Measurements from ENCODE around the gene IMPA2. TPM values are rescaled to one million over a fixed set of nuclear protein-coding genes. Genes with fewer than 3 reads are reported as not detected.
"Not testable (repeated sequence)": the region's sequence is repeated elsewhere in the genome, so short reads cannot be mapped to it uniquely, and the experiment has no call there.

IMPA2 gene
- total RNA-seq, 2 experiments from 2014 or later: 18.6 to 20.4 TPM

DNA sequence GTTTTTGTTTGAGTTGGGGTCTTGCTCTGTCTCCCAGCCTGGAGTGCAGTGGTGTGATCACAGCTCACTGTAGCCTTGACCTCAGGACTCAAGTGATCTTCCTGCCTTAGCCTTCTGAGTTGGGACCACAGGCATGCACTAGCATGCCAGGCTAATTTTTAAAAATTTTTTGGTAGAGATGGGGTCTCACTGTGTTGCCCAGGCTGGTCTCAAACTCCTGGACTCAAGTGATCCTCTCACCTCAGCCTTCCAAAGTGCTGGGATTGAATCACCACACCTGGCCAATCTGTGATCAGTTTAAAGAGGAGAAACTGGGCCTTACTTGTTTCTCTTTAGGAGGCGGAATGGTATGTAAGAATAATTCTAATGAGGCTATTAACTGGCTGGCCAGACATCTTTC is 49.9 kb downstream of the IMPA2 start:
- no peak overlapping the region for H3K27ac Mint-ChIP-seq
- H3K9me3 Mint-ChIP-seq: no peaks in the 10 kb centered on the region
- DNase-seq: no peak
- H3K4me3 Mint-ChIP-seq: no peak overlapping the region
- ChIA-PET POLR2A (no interaction called here), CTCF (interaction anchor here (0.6 kb wide), 1 partner anchor 77 kb away, joined by 4 read pairs; no protein-coding TSS in a partner anchor)
- H3K36me3 Mint-ChIP-seq (ENCODE audit: low read depth): no peaks in the 10 kb centered on the region
- peaks cover 2% of the 10 kb centered on the region for H3K4me1 Mint-ChIP-seq
- no peaks in the 10 kb centered on the region for H3K27me3 Mint-ChIP-seq

DNA sequence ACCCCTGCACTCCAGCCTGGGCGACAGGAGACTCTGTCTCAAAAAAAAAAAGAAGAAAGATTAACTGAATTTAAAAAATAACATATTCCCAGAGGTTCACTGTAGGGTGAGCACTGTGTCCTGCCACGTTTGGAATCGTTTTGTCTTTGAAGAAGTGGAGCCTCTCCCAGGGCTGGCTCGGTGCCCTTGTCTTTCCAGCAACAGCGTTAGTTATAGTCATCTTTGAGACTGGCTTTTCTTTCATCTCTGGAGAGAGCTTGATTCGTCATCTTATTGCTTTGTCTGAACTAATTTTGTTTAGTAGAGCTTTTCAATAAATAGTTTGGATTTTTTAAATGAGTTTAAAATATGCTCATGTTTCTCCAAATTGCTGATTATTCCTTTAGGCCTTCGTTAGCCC is 50.5 kb downstream of the IMPA2 start:
- H3K4me3 Mint-ChIP-seq: no peak overlapping the region
- H3K36me3 Mint-ChIP-seq (ENCODE audit: low read depth): no peaks in the 10 kb centered on the region
- no peak overlapping the region for H3K27ac Mint-ChIP-seq
- POLR2A ChIA-PET: no interaction called here
- CTCF ChIA-PET: interaction anchor here (1.4 kb wide), 1 partner anchor 50 kb away, joined by 3 read pairs; the partner anchor contains the start of gene IMPA2
- H3K4me1 Mint-ChIP-seq: peaks cover 2% of the 10 kb centered on the region
- DNase-seq: no peak
- no peaks in the 10 kb centered on the region for H3K27me3 Mint-ChIP-seq
- H3K9me3 Mint-ChIP-seq: no peaks in the 10 kb centered on the region

DNA sequence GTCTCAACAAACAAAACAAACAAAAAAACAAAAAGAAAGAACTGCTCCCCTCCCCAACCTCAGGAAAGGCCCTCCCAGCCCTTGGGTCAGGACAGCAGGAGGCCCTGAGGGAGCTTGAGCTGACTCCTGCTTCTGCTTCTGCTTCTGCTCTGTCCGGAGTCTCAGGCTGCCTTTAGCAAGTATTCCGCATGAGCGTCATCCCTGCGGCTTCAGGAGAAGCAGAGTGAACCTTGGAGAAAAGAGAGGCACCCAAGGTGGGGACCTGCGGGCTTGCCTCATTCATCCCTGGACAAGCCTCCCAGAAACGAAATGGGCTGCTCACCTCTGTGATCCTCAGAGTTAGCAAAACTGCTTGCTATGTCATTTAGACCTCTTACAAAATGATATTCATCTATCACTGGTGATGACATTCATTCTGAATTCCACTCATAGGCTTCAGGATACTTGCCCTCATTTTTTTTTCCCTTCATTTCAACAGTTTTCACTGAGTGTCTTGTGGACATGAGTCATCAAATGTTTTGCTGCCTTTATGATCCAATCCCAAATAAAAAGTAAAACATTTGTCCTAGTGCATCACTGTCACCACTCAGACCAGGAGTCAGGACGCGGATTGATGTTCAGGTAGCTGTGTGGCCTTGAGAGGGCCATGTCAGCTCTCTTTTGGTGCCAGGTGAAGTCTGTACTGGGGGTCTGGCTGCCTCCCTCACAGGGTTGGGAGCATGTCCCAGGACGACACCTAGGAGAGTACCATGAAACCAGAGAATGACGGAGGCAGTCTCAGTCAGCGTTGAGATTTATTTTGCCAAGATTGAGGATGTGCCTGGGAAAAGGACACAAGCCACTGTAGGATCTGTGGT is 51.7 kb downstream of the IMPA2 start:
- POLR2A ChIA-PET: no interaction called here

DNA sequence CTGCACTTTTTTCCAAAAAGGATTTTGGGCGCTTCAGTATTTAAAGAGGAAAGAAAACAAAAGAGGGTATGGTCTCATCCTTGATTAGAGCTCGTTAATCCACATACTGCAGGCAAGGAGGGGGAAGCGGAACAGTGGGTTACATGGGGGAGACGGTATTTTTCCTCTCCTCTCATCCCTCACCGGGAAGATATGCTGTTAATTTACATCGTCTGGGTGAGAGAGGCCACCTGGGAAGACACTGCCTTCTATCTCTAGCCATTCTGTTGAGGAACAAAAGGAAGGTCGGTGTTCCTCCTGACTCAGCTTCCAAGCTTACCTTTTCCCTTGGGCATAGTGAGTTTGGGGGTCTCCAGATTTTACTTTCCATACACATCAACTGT is 52.3 kb downstream of the IMPA2 start:
- ChIA-PET POLR2A (no interaction called here), CTCF (interaction anchor here (0.9 kb wide), 1 partner anchor 96 kb away, joined by 5 read pairs; no protein-coding TSS in a partner anchor)
- DNase-seq: no peak
- Mint-ChIP-seq H3K27ac (no peak overlapping the region), H3K27me3 (no peaks in the 10 kb centered on the region), H3K36me3 (ENCODE audit: low read depth) (no peaks in the 10 kb centered on the region), H3K4me3 (no peak overlapping the region), H3K9me3 (no peaks in the 10 kb centered on the region), H3K4me1 (peaks cover 4% of the 10 kb centered on the region)

More for the DNA sequence above, 51.7 kb downstream of the IMPA2 start:
- Mint-ChIP-seq H3K4me1 (peaks cover 2% of the 10 kb centered on the region), H3K27ac (no peak overlapping the region), H3K9me3 (no peaks in the 10 kb centered on the region), H3K27me3 (no peaks in the 10 kb centered on the region), H3K36me3 (ENCODE audit: low read depth) (no peaks in the 10 kb centered on the region), H3K4me3 (no peak overlapping the region)
- CTCF ChIA-PET: interaction anchor here (1.4 kb wide), 1 partner anchor 51 kb away, joined by 3 read pairs; the partner anchor contains the start of gene IMPA2
- DNase-seq: no peak

DNA sequence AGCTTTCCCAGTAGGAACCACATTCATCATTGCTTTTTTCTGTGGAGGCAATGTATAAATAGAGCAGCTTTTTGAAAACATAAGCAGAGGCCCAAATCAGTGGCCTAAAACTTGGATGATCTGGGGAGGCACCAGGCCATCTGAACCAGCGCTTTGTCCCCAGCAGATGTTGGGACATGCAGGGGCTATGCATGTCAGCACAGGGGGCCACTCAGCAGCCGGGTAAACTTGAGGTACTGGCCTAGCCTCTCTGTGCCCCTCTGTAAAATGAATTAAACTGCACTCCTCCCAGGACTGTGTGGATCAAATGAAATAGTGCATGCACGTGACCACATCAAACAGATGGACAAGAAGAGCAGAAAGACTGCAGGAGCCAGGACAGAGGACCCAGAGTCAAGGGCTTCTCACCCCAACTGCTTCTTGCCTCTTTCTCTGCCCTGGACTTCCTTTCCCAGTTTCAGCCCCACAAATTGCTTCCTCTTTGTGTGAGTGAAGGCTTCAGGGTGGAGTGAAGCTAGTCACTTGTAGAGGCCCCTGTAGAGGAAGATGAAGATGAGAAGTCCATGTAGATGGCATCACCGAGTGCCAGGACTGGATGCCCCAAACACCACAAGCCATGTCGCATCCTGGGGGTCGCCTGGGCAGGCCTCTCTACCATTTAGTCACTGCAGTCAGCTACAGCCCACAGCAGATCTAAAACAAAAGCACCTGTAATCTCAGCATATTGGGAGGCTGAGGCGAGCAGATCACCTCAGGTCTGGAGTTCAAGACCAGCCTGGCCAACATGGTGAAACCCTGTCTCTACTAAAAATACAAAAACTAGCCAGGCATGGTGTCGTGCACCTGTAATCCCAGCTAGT is 53.2 kb downstream of the IMPA2 start:
- ChIA-PET POLR2A (no interaction called here), CTCF (interaction anchor here (0.9 kb wide), 1 partner anchor 97 kb away, joined by 5 read pairs; no protein-coding TSS in a partner anchor)
- peaks cover 5% of the 10 kb centered on the region for H3K4me1 Mint-ChIP-seq
- H3K36me3 Mint-ChIP-seq (ENCODE audit: low read depth): no peaks in the 10 kb centered on the region
- no peaks in the 10 kb centered on the region for H3K9me3 Mint-ChIP-seq
- no peak overlapping the region for H3K27ac Mint-ChIP-seq
- no peaks in the 10 kb centered on the region for H3K27me3 Mint-ChIP-seq
- no peak overlapping the region for H3K4me3 Mint-ChIP-seq
- no peak for DNase-seq

DNA sequence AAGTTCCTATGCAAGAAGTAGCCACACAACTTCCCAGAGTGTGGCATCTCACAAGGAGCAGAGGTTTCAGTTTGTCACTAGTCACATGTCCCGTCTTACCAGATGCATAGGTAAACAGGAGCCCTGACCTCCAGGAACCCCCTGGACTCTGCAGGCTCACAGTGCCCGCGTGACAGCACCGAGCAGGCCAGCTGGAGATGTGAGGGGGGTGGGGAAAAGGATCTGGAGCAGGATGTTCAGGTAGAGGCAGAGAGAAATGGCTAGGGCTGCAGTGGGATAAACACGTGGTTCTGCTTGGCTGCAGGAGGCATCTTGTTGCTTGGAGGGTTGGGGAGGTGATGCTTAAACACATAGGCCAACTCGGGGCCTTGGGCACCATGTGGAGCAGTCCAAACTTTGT is 54.2 kb downstream of the IMPA2 start:
- Mint-ChIP-seq H3K4me1 (peaks cover 5% of the 10 kb centered on the region), H3K4me3 (no peak overlapping the region), H3K9me3 (no peaks in the 10 kb centered on the region), H3K27me3 (peaks cover 5% of the 10 kb centered on the region), H3K36me3 (ENCODE audit: low read depth) (no peaks in the 10 kb centered on the region), H3K27ac (no peak overlapping the region)
- no peak for DNase-seq
- ChIA-PET POLR2A (no interaction called here), CTCF (no interaction called here)

DNA sequence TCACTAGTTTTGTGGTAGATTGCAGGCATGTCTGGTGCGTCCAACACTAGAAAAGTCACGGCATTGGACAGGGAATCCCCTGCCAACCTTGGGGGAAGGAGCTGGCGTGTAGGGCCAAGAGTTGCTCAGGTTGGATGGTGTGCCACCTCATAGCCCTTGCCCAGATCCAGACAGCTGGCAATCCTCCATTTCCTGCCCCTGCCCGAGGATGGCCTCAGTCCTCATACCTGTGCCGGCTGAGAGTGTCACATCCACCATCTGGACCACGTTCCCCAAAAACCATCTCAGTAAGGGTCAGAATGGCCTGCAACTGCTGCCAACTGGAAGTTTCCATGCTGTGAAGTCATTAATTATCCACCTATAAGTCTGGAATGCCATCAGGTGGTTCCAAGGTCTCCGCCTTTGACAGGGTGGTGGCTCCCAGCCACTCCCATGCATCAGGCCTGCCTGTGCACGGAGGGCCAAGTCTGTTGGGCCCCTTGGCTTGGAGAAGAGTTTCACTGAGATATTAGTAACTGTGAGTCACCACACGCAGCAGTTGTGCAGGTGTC is 55.0 kb downstream of the IMPA2 start:
- peaks cover 5% of the 10 kb centered on the region for H3K4me1 Mint-ChIP-seq
- H3K9me3 Mint-ChIP-seq: no peaks in the 10 kb centered on the region
- no peak overlapping the region for H3K4me3 Mint-ChIP-seq
- CTCF ChIA-PET: no interaction called here
- H3K27me3 Mint-ChIP-seq: peaks cover 5% of the 10 kb centered on the region
- no peak overlapping the region for H3K27ac Mint-ChIP-seq
- H3K36me3 Mint-ChIP-seq (ENCODE audit: low read depth): no peaks in the 10 kb centered on the region
- DNase-seq: no peak
- POLR2A ChIA-PET: no interaction called here

DNA sequence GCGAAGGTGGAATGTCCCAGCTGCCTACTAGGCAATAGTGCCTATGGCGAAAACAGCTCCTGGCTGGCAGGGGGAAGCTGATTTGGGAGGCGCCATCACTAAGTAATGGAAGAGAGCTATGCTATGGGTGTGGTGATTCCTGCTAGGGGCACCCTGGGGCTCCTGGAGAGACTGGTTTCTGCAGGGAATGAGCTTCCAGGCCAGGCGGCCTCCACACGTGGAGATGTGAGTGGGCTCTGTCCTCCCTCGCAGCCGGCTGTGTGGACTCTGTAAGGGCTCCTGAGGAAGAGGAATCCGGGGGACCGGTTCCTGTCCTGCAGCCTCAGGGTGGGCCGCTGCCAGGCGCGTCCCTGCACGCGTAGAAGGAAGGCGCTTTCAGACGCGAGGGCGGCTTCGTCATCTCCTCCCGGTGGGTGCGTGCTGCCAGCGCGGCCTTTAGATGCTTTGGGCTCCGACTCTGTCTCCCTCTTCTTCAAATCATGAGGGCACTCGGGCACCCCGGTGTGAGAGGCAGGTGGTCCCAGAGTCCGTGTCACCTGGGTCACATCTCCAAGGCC is 56.9 kb downstream of the IMPA2 start:
- H3K9me3 Mint-ChIP-seq: no peaks in the 10 kb centered on the region
- peak; percentile 14 for DNase-seq
- POLR2A ChIA-PET: no interaction called here
- peaks cover 6% of the 10 kb centered on the region for H3K4me1 Mint-ChIP-seq
- no peaks in the 10 kb centered on the region for H3K36me3 Mint-ChIP-seq (ENCODE audit: low read depth)
- H3K4me3 Mint-ChIP-seq: peak overlapping the region; percentile 40
- H3K27ac Mint-ChIP-seq: no peak overlapping the region
- H3K27me3 Mint-ChIP-seq: peaks cover 5% of the 10 kb centered on the region
- CTCF ChIA-PET: interaction anchor here (0.5 to 3.4 kb wide), 7 partner anchors 9 to 305 kb away, joined by 3 to 24 read pairs (median 3); no protein-coding TSS in a partner anchor

DNA sequence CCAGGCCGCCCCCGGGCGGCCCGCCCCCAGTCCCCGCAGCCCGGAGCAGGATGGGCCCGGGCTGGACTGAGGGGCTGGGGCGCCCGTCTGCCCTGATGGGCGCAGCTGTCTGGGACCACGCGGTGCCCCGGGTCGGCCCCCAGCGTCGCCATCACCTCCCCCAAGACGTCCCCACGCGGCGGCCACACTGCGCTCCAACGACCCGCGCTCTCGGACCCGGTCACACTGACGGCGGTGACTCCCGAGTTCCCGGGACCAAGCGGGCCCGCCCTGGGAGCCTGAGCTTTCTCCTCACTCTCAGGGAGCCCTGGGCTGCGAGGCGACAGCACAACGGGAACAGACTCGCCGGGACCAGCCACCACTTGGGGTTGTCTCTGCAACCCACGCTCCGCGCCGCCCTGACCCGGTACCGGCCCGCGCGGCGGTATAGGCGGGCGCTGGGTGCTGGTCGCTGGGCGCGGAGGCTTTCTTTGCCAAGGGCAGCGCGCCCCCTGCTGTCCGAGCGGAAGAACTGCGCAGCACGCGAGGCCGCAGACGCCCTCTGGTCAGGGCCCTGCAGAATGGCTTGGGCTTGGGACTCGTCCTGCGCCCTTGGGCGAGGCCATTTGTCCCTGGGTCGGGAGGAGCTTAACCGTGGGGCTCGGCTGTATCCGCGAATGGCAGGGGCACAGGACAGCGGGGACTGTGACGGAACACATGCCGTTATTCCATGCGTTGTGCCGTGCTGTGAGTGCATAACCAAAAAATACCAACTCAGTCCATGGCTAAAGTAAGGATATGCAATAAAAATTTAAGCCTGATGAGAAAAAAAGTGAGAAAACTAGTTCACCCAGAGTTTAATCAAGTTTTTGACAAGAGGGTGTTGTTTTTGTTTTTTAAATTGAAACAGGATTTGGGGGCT is 57.6 kb downstream of the IMPA2 start:
- no peaks in the 10 kb centered on the region for H3K9me3 Mint-ChIP-seq
- CTCF ChIA-PET: interaction anchor here (0.5 to 3.4 kb wide), 10 partner anchors 10 to 306 kb away, joined by 3 to 24 read pairs (median 3); no protein-coding TSS in a partner anchor
- peaks cover 5% of the 10 kb centered on the region for H3K27me3 Mint-ChIP-seq
- H3K36me3 Mint-ChIP-seq (ENCODE audit: low read depth): no peaks in the 10 kb centered on the region
- POLR2A ChIA-PET: no interaction called here
- peak overlapping the region; percentile 44 for H3K4me3 Mint-ChIP-seq
- peak; percentile 73 for DNase-seq
- H3K27ac Mint-ChIP-seq: no peak overlapping the region
- H3K4me1 Mint-ChIP-seq: peaks cover 6% of the 10 kb centered on the region

DNA sequence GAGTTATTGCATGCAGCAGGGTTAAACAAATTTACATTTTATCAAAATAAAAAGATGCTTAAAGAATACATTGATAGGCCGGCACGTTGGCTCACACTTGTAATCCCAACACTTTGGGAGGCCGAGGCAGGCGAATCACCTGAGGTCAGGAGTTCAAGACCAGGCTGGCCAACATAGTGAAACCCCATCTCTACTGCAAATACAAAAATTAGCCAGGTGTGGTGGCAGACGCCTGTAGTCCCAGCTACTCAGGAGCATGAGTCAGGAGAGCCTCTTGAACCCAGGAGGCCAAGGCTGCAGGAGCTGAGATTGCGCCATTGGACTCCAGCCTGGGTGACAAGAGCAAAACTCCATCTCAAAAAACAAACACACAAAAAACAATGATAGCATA is 58.2 kb downstream of the IMPA2 start:
- H3K4me3 Mint-ChIP-seq; POLR2A ChIA-PET; H3K27me3 Mint-ChIP-seq; DNase-seq; H3K4me1 Mint-ChIP-seq; H3K9me3 Mint-ChIP-seq; H3K36me3 Mint-ChIP-seq (ENCODE audit: low read depth); H3K27ac Mint-ChIP-seq: not testable (repeated sequence)
- CTCF ChIA-PET: interaction anchor here (0.7 to 3.4 kb wide), 5 partner anchors 9 to 307 kb away, joined by 3 to 24 read pairs (median 4); no protein-coding TSS in a partner anchor

DNA sequence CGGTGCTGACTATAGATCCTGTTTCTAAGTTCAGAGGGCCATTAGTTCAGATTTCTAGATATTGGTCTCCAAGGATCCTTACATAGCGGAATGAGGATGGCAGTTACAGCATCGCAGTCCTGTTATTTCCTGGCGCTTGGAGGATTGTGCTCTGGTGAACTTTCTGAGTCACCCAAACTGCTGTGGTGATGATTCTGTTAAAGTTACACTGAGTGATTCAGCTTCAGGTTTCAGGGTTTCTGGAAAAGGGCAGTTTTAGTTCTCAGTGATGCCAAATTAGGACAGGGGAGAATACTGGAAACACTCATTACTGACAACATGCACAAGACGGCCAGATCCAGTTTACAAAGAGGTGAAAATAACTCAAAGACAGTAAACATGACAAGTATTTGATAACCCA is 60.3 kb downstream of the IMPA2 start:
- ChIA-PET POLR2A (no interaction called here), CTCF (interaction anchor here (0.6 to 1.1 kb wide), 2 partner anchors 57 to 270 kb away, joined by 3 to 4 read pairs; no protein-coding TSS in a partner anchor)
- H3K27me3 Mint-ChIP-seq: peaks cover 5% of the 10 kb centered on the region
- no peaks in the 10 kb centered on the region for H3K36me3 Mint-ChIP-seq (ENCODE audit: low read depth)
- no peak overlapping the region for H3K27ac Mint-ChIP-seq
- H3K4me3 Mint-ChIP-seq: no peak overlapping the region
- H3K9me3 Mint-ChIP-seq: no peaks in the 10 kb centered on the region
- DNase-seq: no peak
- H3K4me1 Mint-ChIP-seq: peaks cover 6% of the 10 kb centered on the region

DNA sequence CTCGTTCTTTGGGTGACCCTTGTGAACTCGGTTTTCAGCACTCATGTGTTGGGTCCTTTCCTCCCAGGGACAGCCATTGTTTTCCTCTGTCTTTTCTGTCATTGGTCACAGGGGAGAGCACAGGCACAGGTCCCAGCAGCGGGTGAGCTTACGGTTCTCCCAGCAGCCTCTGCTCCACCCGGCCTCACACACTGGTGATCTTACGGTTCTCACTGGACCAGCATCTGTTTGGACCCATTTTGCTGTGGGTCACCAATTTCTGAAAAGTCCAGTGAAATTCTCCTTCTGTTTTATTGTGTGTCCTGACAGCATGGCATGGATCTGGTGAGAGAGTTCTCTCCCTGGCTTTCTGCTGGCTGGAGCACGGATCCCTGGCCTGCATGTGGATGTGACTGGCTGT is 62.5 kb downstream of the IMPA2 start:
- H3K36me3 Mint-ChIP-seq (ENCODE audit: low read depth): no peaks in the 10 kb centered on the region

More for the DNA sequence above, 62.5 kb downstream of the IMPA2 start:
- H3K4me1 Mint-ChIP-seq: peaks cover 4% of the 10 kb centered on the region
- DNase-seq: no peak
- H3K9me3 Mint-ChIP-seq: no peaks in the 10 kb centered on the region
- peaks cover 5% of the 10 kb centered on the region for H3K27me3 Mint-ChIP-seq
- CTCF ChIA-PET: interaction anchor here (1.0 kb wide), 1 partner anchor 13 kb away, joined by 3 read pairs; no protein-coding TSS in a partner anchor
- POLR2A ChIA-PET: no interaction called here
- H3K27ac Mint-ChIP-seq: no peak overlapping the region
- H3K4me3 Mint-ChIP-seq: no peak overlapping the region
